HFF-Myc (cell line): ENCODE results near the gene MPST.

Source experiments
- DNase-seq: peaks from one replicate; pipeline ENCODE4 v3.0.0-alpha.2; 2011; ENCODE audit warnings: low read depth; ENCODE audit errors: extremely low read depth
- H3K4me3 ChIP-seq: replicated peaks from 2 replicates; pipeline ENCODE4 v1.5.1; 2011; ENCODE audit warnings: low read depth, mild to moderate bottlenecking, control low read depth, low read length
- TF ChIP-seq, protein P1 (sequence below): IDR thresholded peaks from 2 replicates; pipeline ENCODE4 v1.5.1; 2012; ENCODE audit warnings: mild to moderate bottlenecking, low read depth, low read length, control low read depth; ENCODE audit errors: missing control alignments

Gene MPST

DNA sequence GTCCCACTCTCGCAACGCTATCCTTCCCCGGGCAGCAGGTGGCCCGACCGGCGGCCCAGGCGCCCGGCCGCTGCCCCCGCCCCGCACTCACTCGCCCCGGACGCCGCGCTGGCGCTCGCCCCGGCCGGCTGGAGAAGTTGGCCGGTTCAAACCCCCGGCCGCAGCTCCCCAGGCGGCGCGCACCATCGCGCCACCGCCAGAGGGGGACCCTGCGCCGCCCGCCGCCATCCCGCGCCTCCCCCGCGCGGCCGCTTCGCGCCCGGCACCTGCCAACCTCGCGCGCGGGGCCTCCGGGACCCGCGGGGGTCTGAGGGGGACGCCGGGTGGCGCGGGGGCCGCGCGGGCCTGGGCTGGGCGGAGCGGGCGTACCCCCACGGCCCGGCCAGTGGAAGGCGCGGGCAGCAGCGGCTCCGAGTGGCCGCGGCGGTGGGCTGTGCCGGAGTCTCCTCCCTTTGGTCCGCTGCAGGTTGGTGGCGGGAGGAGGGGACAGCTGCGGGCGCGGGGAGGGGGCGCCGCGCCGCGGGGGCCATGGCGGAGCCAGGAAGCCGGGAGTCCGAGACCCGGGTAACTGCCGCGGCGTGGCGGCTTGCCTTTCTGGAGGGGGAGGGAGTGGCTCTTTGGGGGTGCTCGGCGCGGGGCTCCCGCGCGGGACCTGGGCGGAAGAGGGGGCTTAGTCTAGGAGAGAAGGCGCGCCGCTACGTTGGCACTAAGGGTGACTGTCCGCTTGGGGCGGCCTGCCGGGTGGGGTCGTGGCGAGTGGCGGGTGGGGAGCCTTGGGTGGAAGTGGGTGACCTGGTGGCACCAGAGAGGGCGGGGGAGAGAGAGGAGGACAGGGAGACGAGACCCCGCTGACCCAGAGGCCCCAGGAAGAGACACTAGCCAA is at the start of gene MPST, which contains the start of gene TST:
Gene MPST (plus strand): TSS at position 434 of the 883 bp plus-strand sequence. CDS start 95 bp downstream, at position 529.
Gene TST (minus strand): TSS at position 139 of the 883 bp plus-strand sequence. CDS start 715 bp downstream, outside the sequence.
- peak within 1 kb of the TSS; percentile 80 for H3K4me3 ChIP-seq
- TF ChIP-seq, protein P1, sequence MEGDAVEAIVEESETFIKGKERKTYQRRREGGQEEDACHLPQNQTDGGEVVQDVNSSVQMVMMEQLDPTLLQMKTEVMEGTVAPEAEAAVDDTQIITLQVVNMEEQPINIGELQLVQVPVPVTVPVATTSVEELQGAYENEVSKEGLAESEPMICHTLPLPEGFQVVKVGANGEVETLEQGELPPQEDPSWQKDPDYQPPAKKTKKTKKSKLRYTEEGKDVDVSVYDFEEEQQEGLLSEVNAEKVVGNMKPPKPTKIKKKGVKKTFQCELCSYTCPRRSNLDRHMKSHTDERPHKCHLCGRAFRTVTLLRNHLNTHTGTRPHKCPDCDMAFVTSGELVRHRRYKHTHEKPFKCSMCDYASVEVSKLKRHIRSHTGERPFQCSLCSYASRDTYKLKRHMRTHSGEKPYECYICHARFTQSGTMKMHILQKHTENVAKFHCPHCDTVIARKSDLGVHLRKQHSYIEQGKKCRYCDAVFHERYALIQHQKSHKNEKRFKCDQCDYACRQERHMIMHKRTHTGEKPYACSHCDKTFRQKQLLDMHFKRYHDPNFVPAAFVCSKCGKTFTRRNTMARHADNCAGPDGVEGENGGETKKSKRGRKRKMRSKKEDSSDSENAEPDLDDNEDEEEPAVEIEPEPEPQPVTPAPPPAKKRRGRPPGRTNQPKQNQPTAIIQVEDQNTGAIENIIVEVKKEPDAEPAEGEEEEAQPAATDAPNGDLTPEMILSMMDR: no peak
- DNase-seq: no peak

DNA sequence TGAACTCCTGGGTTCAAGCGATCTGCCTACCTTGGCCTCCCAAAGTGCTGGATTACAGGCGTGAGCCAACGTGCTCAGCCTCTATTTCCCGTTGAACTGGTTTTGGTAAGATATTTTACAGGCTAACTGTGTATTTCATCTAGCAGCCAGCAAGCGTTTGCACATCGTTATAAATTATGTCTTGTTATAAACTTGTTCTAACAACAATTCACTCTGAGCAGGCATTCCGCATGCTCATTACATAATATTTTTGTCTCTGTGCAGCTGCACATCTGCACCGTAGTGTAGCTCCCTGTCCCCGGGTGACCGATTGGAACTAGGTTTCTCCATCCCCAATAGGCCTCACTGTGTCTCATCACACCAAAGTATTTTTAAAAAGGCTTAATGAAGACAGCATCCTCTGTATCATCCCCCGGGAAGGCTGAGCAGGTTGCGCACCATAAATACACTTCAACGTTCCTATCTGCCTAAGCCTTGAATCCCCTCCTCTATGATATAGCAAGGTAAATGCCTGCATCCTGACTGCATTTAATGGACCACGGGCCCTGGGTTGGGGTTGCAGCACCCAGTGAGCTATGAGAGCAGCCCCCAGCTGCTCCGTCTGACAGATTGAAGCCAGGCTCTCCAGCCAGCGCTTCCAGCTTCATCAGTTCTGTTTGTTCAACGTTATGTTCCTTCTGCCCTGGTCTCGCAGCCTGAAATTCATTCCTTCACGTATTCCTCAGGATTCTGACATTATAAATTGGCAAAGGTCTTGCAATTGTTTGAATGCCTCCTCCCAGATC is 48.0 kb upstream of the MPST start:
- TF ChIP-seq, protein P1: no peak
- no peak overlapping the region for H3K4me3 ChIP-seq
- DNase-seq: no peak

DNA sequence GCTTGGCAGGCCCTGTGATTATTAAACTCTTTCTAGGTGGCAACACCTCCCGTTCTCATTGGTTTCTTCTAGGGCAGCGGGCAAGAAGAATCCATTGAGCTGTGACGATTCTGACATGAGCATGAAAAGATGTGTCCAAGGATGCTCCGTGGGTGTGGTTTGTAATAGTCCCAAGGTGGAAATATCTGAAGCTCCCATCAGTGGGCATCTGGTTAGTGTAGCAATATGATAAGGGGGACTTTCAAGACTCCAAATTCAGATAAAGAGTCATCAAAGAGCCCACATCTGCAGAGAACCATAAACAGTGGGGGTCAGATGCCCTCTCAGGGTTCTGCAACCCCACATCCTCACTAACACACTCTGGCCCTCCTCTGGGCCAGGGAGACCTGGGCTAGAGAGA is 42.9 kb upstream of the MPST start:
- no peak overlapping the region for H3K4me3 ChIP-seq
- no peak for DNase-seq
- TF ChIP-seq, protein P1: no peak

DNA sequence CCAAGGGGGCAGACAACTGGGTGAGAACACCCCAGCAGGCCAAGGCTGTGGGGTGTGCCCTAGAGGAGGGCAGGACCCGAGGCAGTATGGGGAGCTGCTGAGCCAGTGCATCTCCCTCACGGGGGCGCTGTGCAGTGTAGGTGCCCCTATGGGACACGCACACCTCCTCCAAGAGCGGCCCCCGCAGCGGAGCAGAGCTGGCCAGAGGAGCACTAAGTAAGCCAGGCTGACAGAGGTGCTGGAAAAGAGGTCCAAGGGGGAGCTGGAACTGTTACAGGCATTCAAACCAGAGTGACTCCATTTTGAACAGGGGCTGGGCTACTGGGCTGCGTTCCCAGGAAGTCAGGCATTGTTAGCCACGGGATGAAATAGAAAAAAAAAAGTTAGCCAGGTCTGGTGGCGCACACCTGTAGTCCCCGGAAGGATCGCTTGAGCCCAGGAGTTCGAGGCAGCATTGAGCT is 42.1 kb upstream of the MPST start:
- DNase-seq: no peak
- TF ChIP-seq, protein P1: peak; percentile 43
- peak overlapping the region; percentile 37 for H3K4me3 ChIP-seq

DNA sequence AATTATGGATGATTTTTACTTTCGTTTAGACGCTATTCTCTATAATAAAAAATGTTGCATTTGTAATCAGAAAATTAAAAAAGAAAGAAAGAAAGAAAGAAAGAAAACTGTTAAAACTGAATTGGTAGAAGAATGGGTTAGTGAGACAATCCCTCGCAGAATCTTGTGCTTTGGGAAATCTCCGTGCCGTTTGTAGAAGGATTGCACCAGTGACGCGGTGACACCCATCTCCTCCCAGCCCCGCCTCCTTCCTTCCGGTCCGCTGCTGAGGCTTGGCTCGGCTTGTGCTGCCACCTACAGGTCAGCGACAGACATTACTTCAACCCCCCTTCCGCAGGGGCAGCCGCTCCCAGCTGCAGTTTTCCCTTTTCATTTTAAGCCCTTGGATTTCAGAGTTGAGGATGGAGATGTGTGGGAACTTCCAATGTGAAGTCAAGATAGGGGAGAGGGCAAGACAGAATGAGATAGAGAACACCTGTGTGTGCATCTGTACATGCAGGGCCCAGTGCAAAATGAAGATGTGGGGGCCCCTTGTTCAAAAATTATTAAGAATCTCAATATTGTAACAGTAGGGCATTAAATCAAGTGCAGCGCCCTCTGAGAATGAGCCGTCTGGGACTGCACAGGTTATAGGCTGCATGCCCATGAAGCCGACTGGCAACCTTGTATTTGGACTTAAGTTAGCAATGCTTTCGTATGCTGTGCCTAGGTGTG is 41.4 kb upstream of the MPST start:
- peak overlapping the region; percentile 37 for H3K4me3 ChIP-seq
- TF ChIP-seq, protein P1: peak; percentile 88
- DNase-seq: peak; percentile 56
